HG02970 (cell line): ENCODE measurements around the gene PIH1D1.

ENCODE experiments used
- ATAC-seq: cut with Tn5 transposase; IDR thresholded peaks from one replicate; pipeline ENCODE4 v1.9.1; 2021; ENCODE audit warnings: mild to moderate bottlenecking, moderate library complexity, moderate number of reproducible peaks; ENCODE audit not compliant: unreplicated experiment, low FRiP score

Gene PIH1D1

GRCh38 chr19:49436381-49437017 is 15.1 kb downstream of the PIH1D1 start:
- ATAC-seq = no peak

DNA sequence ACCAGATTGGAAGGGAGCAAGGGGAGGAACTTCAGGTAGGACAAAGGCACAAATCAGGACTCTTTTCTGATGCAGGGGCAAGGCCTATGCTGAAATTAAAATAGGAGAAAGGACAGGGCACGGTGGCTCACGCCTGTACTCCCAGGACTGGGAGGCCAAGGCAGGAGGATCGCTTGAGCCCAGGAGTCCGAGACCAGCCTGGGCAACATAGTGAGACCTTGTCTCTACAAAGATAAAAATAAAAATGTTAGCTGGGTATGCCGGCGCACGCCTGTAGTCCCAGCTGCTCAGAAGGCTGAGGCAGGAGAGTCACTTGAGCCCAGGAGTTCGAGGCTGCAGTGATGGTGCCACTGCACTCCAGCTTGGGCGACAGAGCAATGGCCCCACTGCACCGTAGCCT is 15.9 kb downstream of the PIH1D1 start:
- ATAC-seq = no peak

DNA sequence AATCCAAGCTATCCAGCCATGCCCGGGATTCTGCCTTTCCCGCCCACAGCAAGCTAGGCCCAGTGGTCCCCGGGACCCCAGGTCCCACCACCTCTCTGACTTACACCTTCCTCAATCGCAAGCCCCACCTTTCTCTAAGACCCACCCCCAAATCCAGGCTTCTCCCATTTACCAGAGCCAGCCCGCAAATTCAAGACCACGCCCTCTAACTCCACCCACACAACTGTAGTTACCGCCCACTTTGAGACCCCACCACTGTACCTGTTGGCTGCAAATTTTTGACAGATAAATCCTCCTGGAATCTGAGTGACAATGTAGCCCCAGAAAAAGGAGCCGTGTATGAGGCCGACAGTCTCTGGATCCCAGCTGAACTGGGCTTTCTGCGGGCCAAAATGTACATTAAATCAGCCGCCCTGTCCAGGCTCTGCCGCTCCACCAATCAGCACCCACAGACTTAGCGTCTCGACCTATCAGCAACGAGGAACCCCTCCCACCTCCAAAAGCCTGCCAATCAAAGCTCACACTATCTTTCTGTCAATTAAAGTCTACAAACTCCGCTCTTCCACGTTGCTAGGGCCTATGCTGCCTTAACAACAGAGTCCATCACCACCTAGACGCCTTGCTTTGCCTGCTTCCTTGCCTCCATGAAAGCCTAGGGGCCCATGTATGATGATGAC is 16.6 kb downstream of the PIH1D1 start:
- no peak for ATAC-seq

DNA sequence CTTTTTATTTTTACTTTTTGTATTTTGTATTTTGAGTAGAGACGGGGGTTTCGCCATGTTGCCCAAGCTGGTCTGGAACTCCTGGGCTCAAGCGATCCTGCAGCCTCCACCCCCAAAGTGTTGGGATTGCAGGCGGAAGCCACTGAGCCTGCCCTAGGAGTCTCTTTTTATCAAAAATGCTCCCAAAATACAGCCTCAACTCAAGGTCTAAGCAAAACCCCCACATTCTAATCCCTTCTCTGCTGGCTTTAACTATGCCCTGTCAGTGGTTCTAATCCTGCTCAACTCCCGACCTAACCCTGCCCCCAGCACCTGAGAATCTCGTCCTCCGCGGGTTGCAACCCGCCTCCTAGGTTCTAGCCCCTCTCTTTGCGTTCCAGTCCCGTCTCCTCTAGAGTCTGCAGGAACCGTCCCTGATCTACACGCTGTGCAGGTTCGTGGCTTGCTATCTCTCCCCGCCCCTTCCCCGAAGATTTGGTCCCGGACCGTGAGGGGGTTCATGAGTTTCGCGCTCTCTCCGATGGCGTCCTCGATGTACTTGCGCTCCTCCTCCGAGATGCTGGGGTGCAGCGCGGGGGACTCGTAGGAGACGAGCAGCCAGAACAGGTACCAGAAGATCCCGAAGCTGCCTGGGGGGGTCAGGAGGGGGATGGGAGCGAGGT is 18.2 kb downstream of the PIH1D1 start:
- no peak for ATAC-seq

- ATAC-seq = no peak
Observed at GRCh38 chr19:49432141-49433073, 19.2 kb downstream of the PIH1D1 start.

DNA sequence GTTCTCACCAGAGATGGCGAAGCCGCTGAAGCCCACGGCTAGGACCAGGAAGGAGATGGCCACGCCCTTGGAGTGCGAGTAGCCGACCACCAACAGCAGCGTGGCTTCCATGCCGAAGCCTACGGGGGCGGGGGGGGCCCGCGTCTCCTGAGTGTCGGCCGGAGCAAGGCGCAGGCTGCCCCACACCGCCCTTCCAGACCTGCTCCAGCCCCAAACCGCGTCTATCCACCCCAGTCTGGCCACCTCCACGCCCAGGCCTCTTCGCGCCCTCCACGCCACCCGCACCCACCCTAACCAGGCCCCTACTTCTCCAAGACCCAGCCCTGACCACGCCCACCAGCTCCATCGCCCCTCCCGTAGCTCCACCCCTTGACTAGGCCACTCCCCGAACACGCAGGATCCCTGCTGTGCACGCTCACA is 20.3 kb downstream of the PIH1D1 start:
- ATAC-seq = no peak

DNA sequence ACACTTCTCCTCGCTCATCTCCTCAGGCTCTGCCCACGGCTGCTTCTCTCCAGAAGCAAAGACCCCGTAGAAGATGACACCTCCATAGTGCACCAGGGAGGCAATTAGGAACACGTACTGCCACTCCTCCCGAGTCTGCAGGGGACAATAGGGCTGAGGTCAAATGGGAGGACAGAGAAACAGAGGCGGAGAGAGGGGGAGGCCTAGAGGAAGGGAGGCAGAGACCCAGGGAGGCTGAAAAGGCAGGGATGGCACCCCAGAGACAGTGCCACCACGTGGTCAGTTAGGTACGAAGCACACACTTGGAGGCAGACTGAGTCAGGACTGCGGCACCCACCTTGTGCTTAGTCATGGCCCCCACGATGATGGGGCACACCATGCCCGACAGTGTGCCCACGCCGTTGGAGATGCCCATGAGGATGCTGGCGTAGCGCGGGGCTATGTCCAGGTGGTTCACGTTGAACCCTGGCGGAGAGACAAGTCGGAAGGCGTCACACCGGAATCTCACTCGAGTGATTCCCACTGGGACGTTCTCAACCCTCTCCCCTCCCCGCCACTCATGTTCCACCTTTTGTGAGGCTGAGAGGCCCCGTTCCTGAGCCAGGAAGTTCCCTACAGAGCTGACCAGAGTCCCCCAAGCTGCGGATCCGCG is 20.8 kb downstream of the PIH1D1 start:
- ATAC-seq = no peak

- ATAC-seq = no peak
Observed at GRCh38 chr19:49430172-49430677, 21.4 kb downstream of the PIH1D1 start.

DNA sequence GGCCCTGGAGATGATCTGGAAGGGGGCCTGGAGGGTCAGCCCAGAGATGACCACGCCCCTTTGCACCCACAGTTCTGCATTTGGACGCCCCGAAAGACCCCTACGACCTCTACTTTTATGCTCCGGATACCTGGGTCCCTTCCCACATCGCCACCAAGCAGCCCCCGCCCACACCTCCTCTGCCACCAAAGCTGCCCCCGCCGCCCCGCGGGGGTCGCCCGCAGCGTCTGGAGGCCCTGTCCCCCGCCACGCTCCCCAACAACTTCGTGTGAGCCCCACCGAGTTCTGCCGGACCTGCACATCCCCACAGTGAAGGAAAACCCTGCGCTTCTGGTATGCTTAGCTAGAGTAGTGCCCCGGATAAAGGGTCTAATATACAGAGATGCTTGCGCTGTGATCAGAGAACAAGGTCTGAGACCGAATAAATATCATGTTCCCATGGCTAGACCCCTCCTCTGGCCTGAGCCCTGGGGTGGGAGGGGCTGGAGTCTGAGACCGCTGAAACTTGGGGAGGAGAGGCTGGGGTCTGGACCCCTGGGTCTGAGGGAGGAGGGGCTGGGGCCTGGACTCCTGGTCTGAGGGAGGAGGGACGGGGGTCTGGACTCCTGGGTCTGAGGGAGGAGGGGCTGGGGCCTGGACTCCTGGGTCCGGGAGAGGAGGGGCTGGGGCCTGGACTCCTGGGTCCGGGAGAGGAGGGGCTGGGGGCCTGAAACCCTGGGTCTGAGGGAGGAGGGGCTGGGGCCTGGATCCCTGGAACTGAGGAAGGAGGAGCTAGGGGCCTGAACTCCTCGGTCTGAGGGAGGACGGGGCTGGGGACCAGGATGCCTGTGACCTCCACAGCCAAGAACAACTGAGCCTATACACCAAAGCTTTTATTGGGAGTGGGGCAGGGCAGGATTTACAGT is 22.8 kb downstream of the PIH1D1 start:
- no peak for ATAC-seq

GRCh38 chr19:49427855-49428546 is 23.6 kb downstream of the PIH1D1 start:
- no peak for ATAC-seq

GRCh38 chr19:49427339-49427738 is 24.3 kb downstream of the PIH1D1 start:
- no peak for ATAC-seq

DNA sequence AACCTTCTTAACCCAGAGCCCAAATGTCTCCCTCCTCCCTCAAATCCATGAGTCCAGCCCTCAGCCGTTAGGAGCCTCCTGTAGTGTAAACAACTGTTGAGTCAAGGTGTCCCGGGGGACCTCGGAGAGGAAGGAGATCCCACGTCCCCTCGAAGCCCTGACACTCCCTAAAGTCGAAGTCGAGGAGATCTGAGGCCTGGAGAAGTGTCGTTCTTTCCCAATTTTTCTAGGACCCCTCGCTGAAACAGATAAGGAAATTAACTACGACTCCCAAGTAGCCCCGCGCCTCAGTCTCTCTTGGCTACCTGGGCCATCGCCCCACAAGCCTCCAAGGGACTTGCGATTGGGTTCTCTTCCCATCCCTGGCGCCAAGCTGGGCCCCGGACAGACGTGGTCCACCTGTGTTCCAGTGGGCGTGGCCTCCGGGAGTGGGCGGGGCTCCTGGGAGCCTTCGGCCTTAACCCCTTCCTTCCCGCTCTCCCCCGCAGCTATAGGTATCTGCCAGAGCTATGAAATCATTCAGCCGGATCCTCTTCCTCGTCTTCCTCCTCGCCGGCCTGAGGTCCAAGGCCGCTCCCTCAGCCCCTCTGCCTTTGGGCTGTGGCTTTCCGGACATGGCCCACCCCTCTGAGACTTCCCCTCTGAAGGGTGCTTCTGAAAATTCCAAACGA is 25.6 kb downstream of the PIH1D1 start:
- ATAC-seq = no peak

GRCh38 chr19:49425178-49425577 is 26.4 kb downstream of the PIH1D1 start, which contains the start of gene GFY:
GFY (plus strand) TSS chr19:49425388; CDS start chr19:49426431, 1,043 bp downstream.
- no peak for ATAC-seq

DNA sequence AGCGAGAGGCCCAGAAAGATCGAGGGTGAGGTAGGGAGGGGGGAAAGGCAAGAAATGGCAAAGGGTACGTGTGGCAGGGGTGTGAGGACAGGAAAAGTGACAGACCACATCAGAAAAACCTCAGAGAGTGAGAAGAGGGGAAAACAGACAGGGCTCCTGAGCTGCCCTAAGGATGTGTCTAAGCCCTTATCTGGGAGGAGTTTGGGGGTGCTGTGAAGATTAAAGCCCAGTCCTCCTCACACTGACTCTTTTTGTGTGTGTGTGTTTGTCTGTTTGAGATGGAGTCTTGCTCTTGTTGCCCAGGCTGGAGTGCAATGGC is 27.7 kb downstream of the PIH1D1 start:
- ATAC-seq = no peak

DNA sequence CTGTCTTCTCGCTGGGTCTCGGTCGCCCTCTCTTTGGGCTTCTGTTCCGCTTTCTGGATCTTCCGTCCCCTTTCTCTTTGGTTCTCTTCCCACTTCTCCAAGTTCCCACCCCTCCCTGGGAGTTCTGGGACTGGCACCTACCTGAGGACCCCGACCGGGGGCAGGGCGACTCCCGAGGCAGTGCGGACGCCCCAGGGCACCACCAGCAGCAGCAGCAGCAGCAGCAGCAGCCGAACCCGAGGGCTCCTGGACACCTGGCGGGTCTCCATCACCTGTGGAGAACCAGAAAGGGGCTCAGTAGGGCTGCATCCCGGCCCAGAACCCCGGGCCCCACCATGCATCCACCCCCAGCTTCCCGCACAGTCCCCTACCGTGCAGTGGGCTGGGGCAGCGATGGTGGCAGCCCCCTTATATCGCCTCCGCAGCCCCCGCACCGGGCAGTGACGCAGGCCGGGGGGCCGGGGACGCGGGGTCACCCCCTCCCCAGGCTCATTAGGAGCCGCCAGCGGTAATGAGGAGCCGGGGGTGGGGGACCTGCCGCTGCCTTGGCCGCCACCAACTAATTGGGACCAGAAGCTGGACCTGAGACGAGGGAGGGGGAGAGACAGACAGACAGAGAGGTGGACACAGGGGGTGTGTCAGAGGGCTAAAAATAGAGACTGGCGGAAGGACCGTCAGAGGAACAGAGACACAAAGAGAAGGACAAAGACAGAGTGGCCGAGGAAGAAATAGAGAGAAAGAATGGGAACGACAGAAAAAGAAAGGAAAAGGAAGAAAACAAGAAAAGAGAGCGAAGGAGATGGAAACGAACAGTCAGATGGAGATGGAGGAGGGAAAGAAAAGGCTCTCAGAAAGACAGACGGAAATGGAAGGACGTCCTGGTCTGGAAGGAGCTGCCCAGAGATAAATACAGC is 28.3 kb downstream of the PIH1D1 start, which contains the start of gene PTH2:
Gene PTH2, minus strand, starts transcription at position 371 of the 914 bp plus-strand sequence. Its CDS starts 102 bp downstream, at position 269.
- ATAC-seq = no peak

GRCh38 chr19:49422407-49423070 is 29.1 kb downstream of the PIH1D1 start:
- ATAC-seq = no peak
